HUES64 (cell line): ENCODE measurements around the gene ASB13.

Experiments
- H3K27ac ChIP-seq: 2 replicates; pipeline ENCODE4 v1.7.0; 2013; ENCODE audit warnings: low read depth, low read length, inconsistent platforms
- H3K27me3 ChIP-seq: 2 replicates; pipeline ENCODE4 v1.6.1; 2013; ENCODE audit warnings: mild to moderate bottlenecking, low read length; ENCODE audit not compliant: insufficient read depth
- H3K36me3 ChIP-seq: 2 replicates; pipeline ENCODE4 v1.6.1; 2013; ENCODE audit warnings: mild to moderate bottlenecking, low read length; ENCODE audit not compliant: insufficient read depth
- H3K4me1 ChIP-seq: 2 replicates; pipeline ENCODE4 v1.6.1; 2013; ENCODE audit warnings: mild to moderate bottlenecking, low read length, moderate library complexity; ENCODE audit not compliant: insufficient read depth
- H3K4me3 ChIP-seq: 2 replicates; pipeline ENCODE4 v1.5.1; 2013; ENCODE audit warnings: mild to moderate bottlenecking, low read length, moderate library complexity
- H3K9ac ChIP-seq: 2 replicates; pipeline ENCODE4 v1.6.1; 2013; ENCODE audit warnings: mild to moderate bottlenecking, low read depth, low read length
- H3K9me3 ChIP-seq: 2 replicates; pipeline ENCODE4 v1.6.1; 2013; ENCODE audit warnings: low read depth, low read length; ENCODE audit not compliant: insufficient read depth
- WGBS: fragments of 150-250, 120-280 bp; methylation state at CpG from one replicate; pipeline ENCODE4 v1.1.7; 2013; ENCODE audit warnings: missing lambda C conversion rate; 5-methylcytosine and 5-hydroxymethylcytosine counted together

ASB13 gene

GRCh38 chr10:5645375-5645774 lies 21.0 kb downstream of the ASB13 start:
- H3K27ac ChIP-seq: no peak overlapping the region
- 93% methylated on average over 11 of the region's 11 CpGs for WGBS
- no peak overlapping the region for H3K4me3 ChIP-seq
- H3K9me3 ChIP-seq: no peaks in the 10 kb centered on the region
- no peaks in the 10 kb centered on the region for H3K4me1 ChIP-seq
- no peak overlapping the region for H3K9ac ChIP-seq
- H3K27me3 ChIP-seq: no peaks in the 10 kb centered on the region
- H3K36me3 ChIP-seq: peaks cover 44% of the 10 kb centered on the region

GRCh38 chr10:5644930-5645329 lies 21.5 kb downstream of the ASB13 start:
- Histone ChIP-seq H3K9ac (no peak overlapping the region), H3K4me1 (no peaks in the 10 kb centered on the region), H3K9me3 (no peaks in the 10 kb centered on the region), H3K4me3 (no peak overlapping the region), H3K27ac (no peak overlapping the region), H3K27me3 (no peaks in the 10 kb centered on the region), H3K36me3 (peaks cover 44% of the 10 kb centered on the region)
- WGBS: 98% methylated on average over 6 of the region's 6 CpGs

DNA sequence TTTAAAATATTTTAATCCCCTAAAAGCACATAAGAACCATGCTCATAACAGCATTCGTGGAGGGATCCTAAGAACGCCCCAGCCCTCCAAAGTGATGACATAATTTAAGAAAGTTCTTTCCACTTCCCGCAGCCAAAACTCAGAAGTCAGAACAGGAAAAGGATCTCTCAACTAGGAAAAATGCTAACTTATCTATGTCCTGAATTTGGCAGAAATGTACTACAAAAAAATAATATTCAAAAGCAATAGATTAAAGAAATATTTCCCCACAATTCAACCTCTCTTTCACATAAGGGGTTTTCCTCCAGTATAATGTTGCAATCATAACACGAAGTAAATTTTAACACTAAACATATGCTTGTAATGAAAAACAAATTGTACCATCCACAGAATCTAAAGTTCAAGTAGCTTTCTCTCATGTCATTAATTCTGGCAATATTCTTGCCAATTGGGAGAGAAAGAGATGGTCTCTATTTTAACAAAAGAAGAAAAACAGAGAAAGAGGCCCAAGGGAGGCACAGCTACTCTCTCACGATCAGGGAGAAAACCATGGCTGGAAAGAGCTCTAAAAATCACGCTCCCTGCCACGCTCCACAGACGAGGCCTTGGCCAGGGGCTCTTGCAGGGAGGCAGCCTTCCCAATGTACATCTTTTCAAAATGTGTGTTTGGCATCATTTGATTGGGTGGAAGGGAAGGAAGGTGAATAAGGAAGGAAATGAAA lies 22.9 kb downstream of the ASB13 start:
- 97% methylated on average over 8 of the region's 8 CpGs for WGBS
- no peak overlapping the region for H3K4me3 ChIP-seq
- no peaks in the 10 kb centered on the region for H3K9me3 ChIP-seq
- no peaks in the 10 kb centered on the region for H3K27me3 ChIP-seq
- H3K4me1 ChIP-seq: no peaks in the 10 kb centered on the region
- H3K27ac ChIP-seq: no peak overlapping the region
- no peak overlapping the region for H3K9ac ChIP-seq
- peaks cover 54% of the 10 kb centered on the region for H3K36me3 ChIP-seq

- Histone ChIP-seq H3K9ac (no peak overlapping the region), H3K27me3 (no peaks in the 10 kb centered on the region), H3K4me1 (no peaks in the 10 kb centered on the region), H3K4me3 (no peak overlapping the region), H3K9me3 (no peaks in the 10 kb centered on the region), H3K36me3 (peaks cover 48% of the 10 kb centered on the region), H3K27ac (no peak overlapping the region)
- WGBS: 90% methylated on average over 25 of the region's 25 CpGs
Measured at GRCh38 chr10:5641501-5641900, 24.9 kb downstream of the ASB13 start.

DNA sequence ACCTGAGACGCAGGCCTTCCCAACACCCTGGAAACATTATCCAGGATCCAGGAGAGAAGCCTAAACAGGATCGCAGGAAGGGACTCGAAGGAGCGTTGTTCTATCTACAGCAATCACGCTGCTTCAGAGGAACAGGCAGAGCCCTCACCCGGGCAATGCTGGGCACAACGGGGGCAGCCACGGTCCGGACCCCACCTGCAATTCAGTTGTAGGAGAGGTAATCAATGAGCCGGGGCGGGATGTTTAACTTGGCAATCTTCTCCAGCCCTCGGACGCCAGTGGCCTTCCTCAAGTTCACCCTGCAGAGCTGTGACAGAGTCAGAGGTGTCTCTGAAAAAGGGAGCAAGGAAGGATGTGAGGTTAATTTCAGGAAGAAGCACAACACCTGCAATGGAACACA lies 25.9 kb downstream of the ASB13 start:
- Histone ChIP-seq H3K4me3 (no peak overlapping the region), H3K27ac (no peak overlapping the region), H3K9me3 (no peaks in the 10 kb centered on the region), H3K27me3 (no peaks in the 10 kb centered on the region), H3K36me3 (peaks cover 48% of the 10 kb centered on the region), H3K9ac (no peak overlapping the region), H3K4me1 (no peaks in the 10 kb centered on the region)
- WGBS: 96% methylated on average over 13 of the region's 13 CpGs

GRCh38 chr10:5640036-5640435 lies 26.4 kb downstream of the ASB13 start:
- no peaks in the 10 kb centered on the region for H3K9me3 ChIP-seq
- no peaks in the 10 kb centered on the region for H3K27me3 ChIP-seq
- H3K36me3 ChIP-seq: peaks cover 48% of the 10 kb centered on the region
- no peaks in the 10 kb centered on the region for H3K4me1 ChIP-seq
- H3K27ac ChIP-seq: no peak overlapping the region
- H3K9ac ChIP-seq: no peak overlapping the region
- H3K4me3 ChIP-seq: no peak overlapping the region
- 97% methylated on average over 12 of the region's 12 CpGs for WGBS

DNA sequence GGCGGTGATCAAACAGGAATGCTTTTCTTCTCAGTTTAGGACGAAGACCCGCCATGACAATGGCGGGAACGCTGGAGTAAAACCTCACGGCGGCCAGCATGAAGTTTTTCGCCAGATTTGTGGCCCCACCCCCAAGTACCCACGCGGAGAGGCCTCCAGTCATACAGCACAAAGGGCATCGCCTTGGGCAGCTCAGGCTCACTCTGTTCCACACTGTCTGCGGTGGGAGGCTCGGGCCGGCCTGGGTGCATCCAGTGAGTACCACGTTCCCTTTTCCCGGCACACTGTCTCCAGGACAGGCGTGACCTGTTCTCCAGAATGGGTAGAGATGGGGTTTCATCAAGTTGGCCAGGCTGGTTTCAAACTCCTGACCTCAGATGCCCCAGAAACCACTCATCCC lies 27.3 kb downstream of the ASB13 start:
- no peaks in the 10 kb centered on the region for H3K9me3 ChIP-seq
- no peaks in the 10 kb centered on the region for H3K27me3 ChIP-seq
- 95% methylated on average over 17 of the region's 17 CpGs for WGBS
- H3K9ac ChIP-seq: no peak overlapping the region
- peaks cover 46% of the 10 kb centered on the region for H3K36me3 ChIP-seq
- H3K4me1 ChIP-seq: no peaks in the 10 kb centered on the region
- no peak overlapping the region for H3K27ac ChIP-seq
- no peak overlapping the region for H3K4me3 ChIP-seq

DNA sequence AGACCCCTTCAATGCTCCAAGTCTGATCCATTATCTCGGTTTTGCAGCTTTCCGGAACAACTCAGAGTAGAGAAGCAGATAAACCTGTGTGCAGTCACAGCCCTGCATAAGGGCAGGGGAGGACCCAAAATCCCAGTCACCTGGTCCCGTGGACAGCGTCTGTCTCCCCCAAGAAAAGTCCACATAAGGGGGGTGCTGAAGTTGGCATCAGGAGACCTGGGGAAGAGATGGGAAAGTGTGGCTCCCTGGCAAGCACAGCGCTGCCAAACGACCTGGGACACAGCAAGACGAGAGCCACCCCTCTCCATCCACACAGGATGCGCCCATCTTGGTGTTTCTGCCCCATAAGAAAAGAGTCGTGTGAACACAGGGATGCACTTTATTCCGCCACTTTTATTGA lies 27.9 kb downstream of the ASB13 start:
- peaks cover 41% of the 10 kb centered on the region for H3K36me3 ChIP-seq
- no peaks in the 10 kb centered on the region for H3K27me3 ChIP-seq
- 94% methylated on average over 10 of the region's 10 CpGs for WGBS
- H3K4me1 ChIP-seq: no peaks in the 10 kb centered on the region
- H3K9ac ChIP-seq: no peak overlapping the region
- H3K9me3 ChIP-seq: no peaks in the 10 kb centered on the region
- no peak overlapping the region for H3K4me3 ChIP-seq
- H3K27ac ChIP-seq: no peak overlapping the region

DNA sequence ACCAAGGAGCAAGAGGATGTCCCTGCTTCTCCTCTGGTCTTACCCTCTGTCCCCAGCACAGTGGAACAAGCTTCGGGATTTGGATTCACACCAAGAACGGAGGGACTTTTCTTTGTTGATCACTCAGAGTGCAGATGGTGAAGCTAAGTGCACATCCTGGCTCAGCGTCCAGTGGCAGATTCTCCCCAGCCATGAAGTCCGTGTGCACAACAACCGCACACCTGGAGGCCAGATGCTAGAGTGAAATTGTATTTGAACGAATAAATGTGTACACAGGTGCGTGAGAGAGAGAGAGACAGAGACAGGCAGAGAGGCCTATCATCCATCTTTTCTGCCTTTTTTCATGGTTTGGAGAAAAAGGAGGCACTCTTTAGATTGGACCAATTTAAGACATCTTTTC lies 31.5 kb downstream of the ASB13 start:
- H3K4me1 ChIP-seq: no peaks in the 10 kb centered on the region
- no peak overlapping the region for H3K4me3 ChIP-seq
- H3K27ac ChIP-seq: no peak overlapping the region
- peaks cover 17% of the 10 kb centered on the region for H3K36me3 ChIP-seq
- H3K9me3 ChIP-seq: no peaks in the 10 kb centered on the region
- H3K9ac ChIP-seq: no peak overlapping the region
- WGBS: 92% methylated on average over 7 of the region's 7 CpGs
- H3K27me3 ChIP-seq: no peaks in the 10 kb centered on the region

- Histone ChIP-seq H3K27me3 (no peaks in the 10 kb centered on the region), H3K4me3 (no peak overlapping the region), H3K9me3 (no peaks in the 10 kb centered on the region), H3K9ac (no peak overlapping the region), H3K27ac (no peak overlapping the region), H3K36me3 (0 out of 2 replicates have a peak, but pooled peaks cover under 1% of the 10 kb centered on the region), H3K4me1 (0 out of 2 replicates have a peak, but pooled peaks cover 4% of the 10 kb centered on the region)
- WGBS: 88% methylated on average over 5 of the region's 6 CpGs
Measured at GRCh38 chr10:5633166-5633749, 33.1 kb downstream of the ASB13 start.

GRCh38 chr10:5632446-5632845 lies 33.9 kb downstream of the ASB13 start:
- Histone ChIP-seq H3K4me1 (0 out of 2 replicates have a peak, but pooled peaks cover 4% of the 10 kb centered on the region), H3K27ac (no peak overlapping the region), H3K4me3 (no peak overlapping the region), H3K36me3 (no peaks in the 10 kb centered on the region), H3K27me3 (no peaks in the 10 kb centered on the region), H3K9ac (no peak overlapping the region), H3K9me3 (no peaks in the 10 kb centered on the region)
- 74% methylated on average over 4 of the region's 4 CpGs for WGBS
